ENCODE data around the gene CD300LG.

The CD300LG gene

GRCh38 chr17:43860077-43860725 lies 13.2 kb downstream of the CD300LG start:
- H3K4me2 ChIP-seq (ENCODE audit: low read depth, low read length, poor library complexity, severe bottlenecking): no peak overlapping the region
- H3K27ac ChIP-seq (ENCODE audit: low read depth, low read length): no peak overlapping the region
- H3K9ac ChIP-seq (ENCODE audit: low read length): no peak overlapping the region
- no peak overlapping the region for H2AFZ ChIP-seq (ENCODE audit: low read depth, low read length, severe bottlenecking)
- H3K27me3 ChIP-seq (ENCODE audit: low read length): no peaks in the 10 kb centered on the region
- no peaks in the 10 kb centered on the region for H3K36me3 ChIP-seq (ENCODE audit: low read length)
- no peak overlapping the region for H3K4me3 ChIP-seq (ENCODE audit: insufficient read depth, low read length, poor library complexity, severe bottlenecking)
- no peaks in the 10 kb centered on the region for H3K79me2 ChIP-seq (ENCODE audit: insufficient read depth, low read length)
- no peaks in the 10 kb centered on the region for H3F3A ChIP-seq (ENCODE audit: insufficient read depth)
- no peaks in the 10 kb centered on the region for H4K20me1 ChIP-seq (ENCODE audit: low read depth, low read length)
- TF ChIP-seq CTCF (IDR thresholded peaks at IDR 0.05; ENCODE audit: insufficient read depth, low read length, poor library complexity, severe bottlenecking) (no peak), EZH2phosphoT487 (conservative IDR thresholded peaks at IDR 0.05; ENCODE audit: low read length) (no peak)
- no peaks in the 10 kb centered on the region for H3K9me3 ChIP-seq (ENCODE audit: insufficient read depth, low read length)
- no peaks in the 10 kb centered on the region for H3K9me2 ChIP-seq (replicated peaks; ENCODE audit: insufficient read depth, low read length)

GRCh38 chr17:43860927-43861622 lies 14.1 kb downstream of the CD300LG start:
- TF ChIP-seq EZH2phosphoT487 (conservative IDR thresholded peaks at IDR 0.05; ENCODE audit: low read length) (no peak), CTCF (IDR thresholded peaks at IDR 0.05; ENCODE audit: insufficient read depth, low read length, poor library complexity, severe bottlenecking) (no peak)
- Histone ChIP-seq H3F3A (ENCODE audit: insufficient read depth) (no peaks in the 10 kb centered on the region), H3K4me2 (ENCODE audit: low read depth, low read length, poor library complexity, severe bottlenecking) (no peak overlapping the region)

GRCh38 chr17:43861960-43862359 lies 15.0 kb downstream of the CD300LG start:
- Histone ChIP-seq H3K4me2 (ENCODE audit: low read depth, low read length, poor library complexity, severe bottlenecking) (no peak overlapping the region), H3K27me3 (ENCODE audit: low read length) (no peaks in the 10 kb centered on the region), H3K27ac (ENCODE audit: low read depth, low read length) (no peak overlapping the region), H3K9me3 (ENCODE audit: insufficient read depth, low read length) (no peaks in the 10 kb centered on the region), H3K9ac (ENCODE audit: low read length) (no peak overlapping the region), H3F3A (ENCODE audit: insufficient read depth) (no peaks in the 10 kb centered on the region), H3K4me3 (ENCODE audit: insufficient read depth, low read length, poor library complexity, severe bottlenecking) (no peak overlapping the region), H3K36me3 (ENCODE audit: low read length) (no peaks in the 10 kb centered on the region), H3K79me2 (ENCODE audit: insufficient read depth, low read length) (no peaks in the 10 kb centered on the region), H4K20me1 (ENCODE audit: low read depth, low read length) (no peaks in the 10 kb centered on the region), H3K9me2 (replicated peaks; ENCODE audit: insufficient read depth, low read length) (no peaks in the 10 kb centered on the region), H2AFZ (ENCODE audit: low read depth, low read length, severe bottlenecking) (no peak overlapping the region)
- TF ChIP-seq EZH2phosphoT487 (conservative IDR thresholded peaks at IDR 0.05; ENCODE audit: low read length): no peak
- TF ChIP-seq CTCF (IDR thresholded peaks at IDR 0.05; ENCODE audit: insufficient read depth, low read length, poor library complexity, severe bottlenecking): no peak

More at GRCh38 chr17:43860927-43861622, 14.1 kb downstream of the CD300LG start:
- Histone ChIP-seq H3K9me2 (replicated peaks; ENCODE audit: insufficient read depth, low read length) (no peaks in the 10 kb centered on the region), H3K4me3 (ENCODE audit: insufficient read depth, low read length, poor library complexity, severe bottlenecking) (no peak overlapping the region), H4K20me1 (ENCODE audit: low read depth, low read length) (no peaks in the 10 kb centered on the region), H3K9ac (ENCODE audit: low read length) (no peak overlapping the region), H3K27ac (ENCODE audit: low read depth, low read length) (no peak overlapping the region), H3K27me3 (ENCODE audit: low read length) (no peaks in the 10 kb centered on the region), H3K79me2 (ENCODE audit: insufficient read depth, low read length) (no peaks in the 10 kb centered on the region), H2AFZ (ENCODE audit: low read depth, low read length, severe bottlenecking) (no peak overlapping the region), H3K36me3 (ENCODE audit: low read length) (no peaks in the 10 kb centered on the region), H3K9me3 (ENCODE audit: insufficient read depth, low read length) (no peaks in the 10 kb centered on the region)
